HFF-Myc (cell line): ENCODE data around the gene MARK4.

Experiments
- DNase-seq: peaks from one replicate; pipeline ENCODE4 v3.0.0-alpha.2; 2011; ENCODE audit warnings: low read depth; ENCODE audit errors: extremely low read depth
- H3K4me3 ChIP-seq: replicated peaks from 2 replicates; pipeline ENCODE4 v1.5.1; 2011; ENCODE audit warnings: low read depth, mild to moderate bottlenecking, control low read depth, low read length
- TF ChIP-seq, protein P1 (sequence below): IDR thresholded peaks from 2 replicates; pipeline ENCODE4 v1.5.1; 2012; ENCODE audit warnings: mild to moderate bottlenecking, low read depth, low read length, control low read depth; ENCODE audit errors: missing control alignments

The MARK4 gene

DNA sequence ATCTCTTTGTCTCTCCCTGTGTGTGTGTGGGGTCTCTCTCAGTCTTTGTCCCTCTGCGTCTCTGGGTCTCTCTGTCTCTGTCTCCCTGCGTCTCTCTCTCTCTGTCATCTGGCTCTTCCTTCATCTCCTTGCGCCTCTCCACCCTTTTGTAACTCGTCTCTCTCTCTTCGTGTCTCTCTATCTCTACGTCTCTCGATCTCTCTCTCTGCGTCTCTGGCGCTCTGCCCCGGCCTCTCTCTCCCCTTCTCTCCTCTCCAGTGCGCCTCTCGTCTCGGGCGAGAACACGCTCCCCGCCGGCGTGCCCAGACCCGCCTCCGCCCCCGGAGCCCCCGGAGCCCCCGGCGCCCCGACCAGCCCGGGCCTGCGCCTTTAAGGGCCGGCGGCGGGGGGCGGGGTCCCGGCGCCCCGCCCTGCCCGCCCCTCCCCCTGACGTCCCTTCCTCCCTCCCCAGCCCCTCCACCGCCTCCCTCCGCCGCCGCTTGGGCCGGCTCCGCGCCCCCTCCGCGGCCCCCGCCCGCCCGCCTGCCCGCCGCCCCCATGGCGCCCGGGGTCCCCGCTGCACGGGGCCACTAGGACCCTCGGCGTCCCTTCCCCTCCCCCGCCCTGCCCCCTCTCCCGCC lies at the start of gene MARK4:
Gene MARK4 (plus strand): TSS at position 440 of the 620 bp plus-strand sequence. CDS start 318 bp downstream, outside the sequence.
- no peak for DNase-seq
- peak within 1 kb of the TSS; percentile 58 for H3K4me3 ChIP-seq
- TF ChIP-seq, protein P1, sequence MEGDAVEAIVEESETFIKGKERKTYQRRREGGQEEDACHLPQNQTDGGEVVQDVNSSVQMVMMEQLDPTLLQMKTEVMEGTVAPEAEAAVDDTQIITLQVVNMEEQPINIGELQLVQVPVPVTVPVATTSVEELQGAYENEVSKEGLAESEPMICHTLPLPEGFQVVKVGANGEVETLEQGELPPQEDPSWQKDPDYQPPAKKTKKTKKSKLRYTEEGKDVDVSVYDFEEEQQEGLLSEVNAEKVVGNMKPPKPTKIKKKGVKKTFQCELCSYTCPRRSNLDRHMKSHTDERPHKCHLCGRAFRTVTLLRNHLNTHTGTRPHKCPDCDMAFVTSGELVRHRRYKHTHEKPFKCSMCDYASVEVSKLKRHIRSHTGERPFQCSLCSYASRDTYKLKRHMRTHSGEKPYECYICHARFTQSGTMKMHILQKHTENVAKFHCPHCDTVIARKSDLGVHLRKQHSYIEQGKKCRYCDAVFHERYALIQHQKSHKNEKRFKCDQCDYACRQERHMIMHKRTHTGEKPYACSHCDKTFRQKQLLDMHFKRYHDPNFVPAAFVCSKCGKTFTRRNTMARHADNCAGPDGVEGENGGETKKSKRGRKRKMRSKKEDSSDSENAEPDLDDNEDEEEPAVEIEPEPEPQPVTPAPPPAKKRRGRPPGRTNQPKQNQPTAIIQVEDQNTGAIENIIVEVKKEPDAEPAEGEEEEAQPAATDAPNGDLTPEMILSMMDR = no peak

DNA sequence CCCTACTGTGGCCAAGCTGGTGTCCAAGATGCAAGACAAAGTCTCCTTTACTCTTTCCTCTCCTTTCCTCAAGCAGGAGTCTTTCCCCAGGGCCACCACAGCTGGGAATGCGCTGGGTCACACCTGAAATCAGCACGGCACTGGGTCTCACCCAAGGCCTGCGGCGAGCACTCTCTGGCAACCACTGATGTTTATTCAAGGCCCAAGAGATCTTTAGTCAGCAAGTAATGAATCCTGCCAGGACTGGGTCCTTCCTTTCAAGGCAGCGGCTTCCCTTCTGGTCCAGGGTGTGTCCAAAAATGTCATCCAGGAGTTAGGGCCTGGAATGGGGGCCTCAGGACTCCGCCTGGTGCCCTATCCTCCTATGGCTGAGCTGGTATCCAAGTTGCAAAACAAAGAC lies 48.4 kb upstream of the MARK4 start:
- no peak overlapping the region for H3K4me3 ChIP-seq
- TF ChIP-seq, protein P1 = no peak
- no peak for DNase-seq

DNA sequence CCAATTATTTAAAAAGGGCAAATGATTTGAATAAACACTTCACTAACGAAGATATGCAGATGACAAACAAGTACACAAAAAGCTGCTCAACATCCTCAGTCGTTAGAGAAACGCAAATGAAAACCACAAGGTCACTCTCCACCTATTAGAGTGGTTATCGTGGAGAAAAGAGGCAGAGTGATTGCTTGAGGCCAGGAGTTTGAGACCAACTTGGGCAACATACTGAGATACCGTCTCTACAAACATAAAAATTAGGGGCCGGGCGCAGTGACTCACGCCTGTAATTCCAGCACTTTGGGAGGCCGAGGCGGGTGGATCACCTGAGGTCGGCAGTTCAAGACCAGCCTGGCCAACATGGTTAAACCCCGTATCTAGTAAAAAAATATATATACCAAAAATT lies 45.3 kb upstream of the MARK4 start:
- TF ChIP-seq, protein P1 = no peak
- no peak for DNase-seq
- no peak overlapping the region for H3K4me3 ChIP-seq

DNA sequence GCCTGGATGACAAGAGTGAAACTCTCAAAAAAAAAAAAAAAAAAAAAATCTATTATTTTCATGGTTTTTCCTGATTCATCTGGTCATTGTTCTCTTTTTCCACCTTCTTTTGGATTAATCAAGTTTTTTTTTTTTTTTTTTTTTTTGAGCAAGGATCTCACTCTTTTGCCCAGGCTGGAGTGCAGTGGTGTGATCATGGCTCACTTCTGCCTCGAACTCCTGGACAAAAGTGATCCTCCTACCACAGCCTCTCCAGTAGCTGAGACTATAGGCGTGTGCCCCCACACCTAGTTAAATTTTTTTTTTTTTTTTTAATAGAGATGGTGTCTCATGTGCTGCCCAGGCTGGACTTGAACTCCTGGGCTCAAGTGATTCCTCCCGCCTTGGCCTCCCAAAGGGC lies 44.7 kb upstream of the MARK4 start:
- TF ChIP-seq, protein P1 = no peak
- H3K4me3 ChIP-seq = no peak overlapping the region
- DNase-seq = no peak

DNA sequence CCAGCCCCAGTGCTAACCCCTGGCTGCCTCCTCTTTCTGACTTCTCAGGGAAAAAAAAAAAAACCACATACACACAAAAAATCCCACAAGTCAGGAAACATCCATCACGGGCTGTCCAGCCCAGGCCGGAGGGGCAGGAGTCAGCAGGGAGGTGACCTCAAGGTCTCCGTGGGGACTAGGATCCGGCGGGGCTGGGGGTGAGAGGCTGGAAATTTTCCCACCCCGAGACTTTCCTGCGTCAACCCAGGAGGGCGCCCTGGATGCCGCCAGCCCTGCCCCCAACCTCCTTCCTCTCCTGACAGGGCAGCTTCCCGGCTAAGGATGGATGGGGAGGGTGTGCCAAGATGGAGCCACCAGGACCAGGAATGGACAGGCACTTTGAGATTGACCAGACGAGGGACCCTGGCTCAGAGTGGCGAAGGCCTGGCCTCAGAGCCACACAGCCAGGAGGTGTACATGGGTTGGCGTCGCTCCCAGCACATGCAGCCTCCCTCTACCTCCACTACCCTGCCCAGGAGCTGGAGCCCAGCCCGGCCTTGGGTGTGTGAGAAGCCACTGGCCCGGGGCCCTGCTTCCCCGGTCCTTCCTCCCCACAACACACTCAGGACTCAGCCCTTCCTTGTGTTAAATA lies 39.2 kb upstream of the MARK4 start:
- TF ChIP-seq, protein P1 = no peak
- no peak for DNase-seq
- H3K4me3 ChIP-seq = no peak overlapping the region

DNA sequence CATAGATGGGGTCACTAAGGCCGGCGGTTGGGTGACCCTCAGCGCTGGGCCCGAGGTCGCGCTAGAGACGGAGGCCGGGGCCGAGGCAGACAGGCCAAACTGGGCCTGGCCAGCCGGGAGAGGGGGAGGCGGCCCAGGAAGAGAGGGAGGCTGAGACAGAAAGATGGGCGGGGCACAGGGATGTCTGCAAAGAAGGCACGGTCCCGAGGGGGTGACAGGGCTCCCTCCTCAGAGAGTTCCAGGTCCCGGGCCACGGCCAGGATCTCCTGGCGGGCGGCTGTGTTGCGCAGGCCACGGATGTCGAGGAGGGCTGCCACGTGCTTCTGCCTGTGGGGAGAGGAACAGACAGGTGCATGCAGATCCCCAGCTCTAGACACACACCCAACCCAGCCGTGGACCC lies 38.0 kb upstream of the MARK4 start:
- DNase-seq = no peak
- TF ChIP-seq, protein P1 = no peak
- H3K4me3 ChIP-seq = no peak overlapping the region
